ENCODE measurements around the gene TSC22D4.
A peak's percentile ranks its signal among the peaks of the same experiment; 100 is the strongest.

The TSC22D4 gene

GRCh38 chr7:100471021-100471420 is 8.0 kb downstream of the TSC22D4 start:
- TF ChIP-seq CTCF (IDR thresholded peaks at IDR 0.05; ENCODE audit: low read depth, low read length, missing control alignments): no peak
- no peak overlapping the region for H3K4me3 ChIP-seq (ENCODE audit: low read depth, low read length)
- DNase-seq (ENCODE audit: low read depth): no peak

- peak; percentile 100 for TF ChIP-seq CTCF (IDR thresholded peaks at IDR 0.05; ENCODE audit: low read depth, low read length, missing control alignments)
- no peak overlapping the region for H3K4me3 ChIP-seq (ENCODE audit: low read depth, low read length)
- DNase-seq (ENCODE audit: low read depth): no peak
These were observed 9.6 kb downstream of the TSC22D4 start for GRCh38 chr7:100469227-100470044.

GRCh38 chr7:100467638-100468373 is 11.2 kb downstream of the TSC22D4 start:
- no peak for TF ChIP-seq CTCF (IDR thresholded peaks at IDR 0.05; ENCODE audit: low read depth, low read length, missing control alignments)
- no peak for DNase-seq (ENCODE audit: low read depth)
- H3K4me3 ChIP-seq (ENCODE audit: low read depth, low read length): no peak overlapping the region

- DNase-seq (ENCODE audit: low read depth): no peak
- no peak overlapping the region for H3K4me3 ChIP-seq (ENCODE audit: low read depth, low read length)
- TF ChIP-seq CTCF (IDR thresholded peaks at IDR 0.05; ENCODE audit: low read depth, low read length, missing control alignments): no peak
These were observed 12.1 kb downstream of the TSC22D4 start for GRCh38 chr7:100466653-100467605.

GRCh38 chr7:100465702-100466311 is 13.2 kb downstream of the TSC22D4 start:
- H3K4me3 ChIP-seq (ENCODE audit: low read depth, low read length): no peak overlapping the region
- no peak for TF ChIP-seq CTCF (IDR thresholded peaks at IDR 0.05; ENCODE audit: low read depth, low read length, missing control alignments)
- no peak for DNase-seq (ENCODE audit: low read depth)

- DNase-seq (ENCODE audit: low read depth): no peak
- H3K4me3 ChIP-seq (ENCODE audit: low read depth, low read length): no peak overlapping the region
- TF ChIP-seq CTCF (IDR thresholded peaks at IDR 0.05; ENCODE audit: low read depth, low read length, missing control alignments): no peak
These were observed 13.7 kb downstream of the TSC22D4 start for GRCh38 chr7:100465299-100465698.
